Vagina (tissue), 2 donors: ENCODE results near the gene ROCK2. TPM values are rescaled to one million over a fixed set of nuclear protein-coding genes. Genes with fewer than 3 reads are reported as not detected.

Experiments
- DNase-seq, 2 donors: peaks; one replicate each; pipeline ENCODE4 v3.0.0-alpha.2; 2017; ENCODE audit errors: extremely low spot score in 2 of 2
- H3K27ac ChIP-seq: fragments of 200-600 bp; sonication (generic); one replicate; pipeline ENCODE4 v1.5.1; 2019
- H3K27me3 ChIP-seq: fragments of 200-600 bp; sonication (generic); one replicate; pipeline ENCODE4 v1.5.1; 2019
- H3K36me3 ChIP-seq, 2 donors: fragments of 200-600 bp; sonication (generic); one replicate each; pipeline ENCODE4 v1.5.1; 2017 to 2019
- H3K4me1 ChIP-seq: fragments of 200-600 bp; sonication (generic); one replicate; pipeline ENCODE4 v1.5.1; 2019
- H3K4me3 ChIP-seq, 2 donors: fragments of 200-600 bp; sonication (generic); 1 replicate in 1 of 2; 2 replicates in 1 of 2; pipeline ENCODE4 v1.5.1; 2016 to 2019
- H3K9me3 ChIP-seq: fragments of 200-600 bp; sonication (generic); one replicate; pipeline ENCODE4 v1.5.1; 2019
- CTCF ChIP-seq, 3 experiments: fragments of 450-650 bp in 2 of 3; fragments of 200-600 bp in 1 of 3; sonication (generic) in 1 of 3; IDR thresholded peaks; one replicate each; pipeline ENCODE4 v1.5.1; 2017 to 2019; ENCODE audit warnings: antibody characterized with exemption in 3 of 3, mild to moderate bottlenecking in 2 of 3, moderate library complexity in 2 of 3
- POLR2A ChIP-seq, 2 donors: fragments of 450-650 bp; IDR thresholded peaks; one replicate each; pipeline ENCODE4 v1.6.1; 2017; ENCODE audit warnings: antibody characterized with exemption in 2 of 2, mild to moderate bottlenecking in 2 of 2, moderate library complexity in 2 of 2
- POLR2AphosphoS5 ChIP-seq, 2 donors: sonication (generic); formaldehyde crosslinking; IDR thresholded peaks; one replicate each; pipeline ENCODE4 v1.9.0; 2017; ENCODE audit warnings: antibody characterized with exemption in 2 of 2, mild to moderate bottlenecking in 2 of 2, low read depth in 1 of 2; ENCODE audit not compliant: insufficient read depth in 1 of 2
- intact Hi-C: fragments of 100-400 bp; cut with DNase I; formaldehyde crosslinking; loops from one replicate; pipeline ENCODE4 v1.15.1; 2023
- total RNA-seq: library from RNA; depleted of rRNA; stranded (reverse); fragments of >200 nt; gene quantifications from one replicate; pipeline ENCODE4 v1.2.3, GENCODE V29; 2016

The ROCK2 gene
- total RNA-seq, 1 donor from 2014 or later = 49.4 TPM

GRCh38 chr2:11187731-11188130, 156.7 kb downstream of the ROCK2 start:
- Histone ChIP-seq H3K27ac (no peak overlapping the region), H3K4me1 (no peaks in the 10 kb centered on the region), H3K27me3 (no peaks in the 10 kb centered on the region), H3K9me3 (no peaks in the 10 kb centered on the region), H3K4me3 (no peak overlapping the region), H3K36me3 (peaks cover 0 to 32% of the 10 kb centered on the region in 2 donors)
- no peak for TF ChIP-seq POLR2A (IDR thresholded peaks at IDR 0.05)
- no peak for TF ChIP-seq POLR2AphosphoS5 (IDR thresholded peaks at IDR 0.05; ENCODE audit: insufficient read depth in 1 of 2, low read depth in 1 of 2)
- no peak for TF ChIP-seq CTCF (IDR thresholded peaks at IDR 0.05)
- no peak for DNase-seq
- intact Hi-C loops = no loop called here

DNA sequence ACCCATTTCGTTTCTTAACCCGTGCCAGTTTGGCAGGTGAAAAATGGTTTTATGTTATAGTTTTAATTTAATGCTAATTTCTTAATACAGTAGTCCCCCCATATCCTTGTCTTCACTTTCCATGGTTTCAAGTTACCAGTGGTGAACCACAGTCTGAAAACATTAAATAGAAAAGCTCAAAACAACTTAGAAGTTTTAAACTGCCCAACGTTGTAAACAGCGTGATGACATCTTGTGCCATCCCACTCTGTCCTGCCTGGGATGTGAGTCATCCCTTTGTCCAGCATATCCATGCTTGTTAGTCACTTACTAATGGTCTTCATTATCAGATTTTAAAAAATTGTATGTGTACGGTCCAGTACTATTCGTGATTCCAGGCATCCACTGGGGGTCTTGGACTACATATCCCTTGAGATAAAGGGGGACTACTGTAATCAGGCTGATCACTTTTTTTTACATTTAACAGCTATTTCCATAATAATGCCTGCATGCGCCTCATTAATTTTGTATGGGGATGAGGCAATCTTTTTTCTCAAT, 157.3 kb downstream of the ROCK2 start:
- H3K4me3 ChIP-seq = no peak overlapping the region
- no peak overlapping the region for H3K27ac ChIP-seq
- no peak for TF ChIP-seq POLR2A (IDR thresholded peaks at IDR 0.05)
- no peak for TF ChIP-seq POLR2AphosphoS5 (IDR thresholded peaks at IDR 0.05; ENCODE audit: insufficient read depth in 1 of 2, low read depth in 1 of 2)
- no peak for TF ChIP-seq CTCF (IDR thresholded peaks at IDR 0.05)
- no peaks in the 10 kb centered on the region for H3K27me3 ChIP-seq
- intact Hi-C loops = no loop called here
- H3K4me1 ChIP-seq = no peaks in the 10 kb centered on the region
- peaks cover 0 to 31% of the 10 kb centered on the region in 2 donors for H3K36me3 ChIP-seq
- no peak for DNase-seq
- no peaks in the 10 kb centered on the region for H3K9me3 ChIP-seq

- TF ChIP-seq POLR2A (IDR thresholded peaks at IDR 0.05) = no peak
- TF ChIP-seq POLR2AphosphoS5 (IDR thresholded peaks at IDR 0.05; ENCODE audit: insufficient read depth in 1 of 2, low read depth in 1 of 2) = no peak
- TF ChIP-seq CTCF (IDR thresholded peaks at IDR 0.05) = no peak
- Histone ChIP-seq H3K27ac (no peak overlapping the region), H3K9me3 (no peaks in the 10 kb centered on the region), H3K4me1 (no peaks in the 10 kb centered on the region), H3K36me3 (peaks cover 0 to 21% of the 10 kb centered on the region in 2 donors), H3K4me3 (no peak overlapping the region), H3K27me3 (no peaks in the 10 kb centered on the region)
- intact Hi-C loops = no loop called here
- DNase-seq = no peak
These were observed 158.3 kb downstream of the ROCK2 start for GRCh38 chr2:11186145-11186544.

DNA sequence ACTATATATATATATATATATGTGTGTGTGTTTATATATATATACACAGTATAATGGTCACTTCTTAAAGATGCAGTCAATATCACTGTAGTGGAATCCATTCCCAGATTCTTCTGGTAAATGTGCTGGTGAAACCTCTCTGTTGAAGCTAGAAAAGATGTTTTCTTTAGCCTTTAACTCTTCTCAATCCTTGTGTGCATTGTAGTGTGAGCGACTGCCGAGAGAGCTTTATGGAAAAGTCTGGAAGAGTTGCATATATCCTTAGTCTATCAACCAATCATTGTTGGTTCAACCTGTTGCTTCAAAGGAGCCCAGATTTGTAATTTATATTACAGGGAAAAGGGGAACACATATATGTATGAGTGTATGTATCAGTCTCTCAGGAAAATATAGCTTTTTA, 161.5 kb downstream of the ROCK2 start:
- Histone ChIP-seq H3K36me3 (peaks cover 0 to 31% of the 10 kb centered on the region in 2 donors), H3K27ac (no peak overlapping the region), H3K27me3 (no peaks in the 10 kb centered on the region), H3K4me3 (no peak overlapping the region), H3K9me3 (no peaks in the 10 kb centered on the region), H3K4me1 (no peaks in the 10 kb centered on the region)
- TF ChIP-seq POLR2AphosphoS5 (IDR thresholded peaks at IDR 0.05; ENCODE audit: insufficient read depth in 1 of 2, low read depth in 1 of 2) (no peak), CTCF (IDR thresholded peaks at IDR 0.05) (no peak), POLR2A (IDR thresholded peaks at IDR 0.05) (no peak)
- intact Hi-C loops = no loop called here
- DNase-seq = no peak

- Histone ChIP-seq H3K27me3 (no peaks in the 10 kb centered on the region), H3K36me3 (peaks cover 0 to 21% of the 10 kb centered on the region in 2 donors), H3K27ac (no peak overlapping the region), H3K9me3 (no peaks in the 10 kb centered on the region), H3K4me1 (no peaks in the 10 kb centered on the region), H3K4me3 (no peak overlapping the region)
- no peak for TF ChIP-seq CTCF (IDR thresholded peaks at IDR 0.05)
- TF ChIP-seq POLR2A (IDR thresholded peaks at IDR 0.05) = no peak
- no peak for TF ChIP-seq POLR2AphosphoS5 (IDR thresholded peaks at IDR 0.05; ENCODE audit: insufficient read depth in 1 of 2, low read depth in 1 of 2)
- intact Hi-C loops = no loop called here
- DNase-seq = no peak
These were observed 163.8 kb downstream of the ROCK2 start for GRCh38 chr2:11180653-11181052.
